Fibroblast of the aortic adventitia (primary cell): ENCODE data around the gene KIAA1958. TPM values are rescaled to one million over a fixed set of nuclear protein-coding genes. Genes with fewer than 3 reads are reported as not detected.
A peak's percentile ranks its signal among the peaks of the same experiment; 100 is the strongest.

ENCODE experiments used
- DNase-seq: peaks from one replicate; pipeline ENCODE4 v3.0.0-alpha.2; 2010; ENCODE audit warnings: low read depth
- H3K4me3 ChIP-seq: 2 replicates; pipeline ENCODE4 v1.5.1; 2011; ENCODE audit warnings: low read depth, mild to moderate bottlenecking, control low read depth, low read length, moderate library complexity
- total RNA-seq: library from RNA; depleted of rRNA; stranded (reverse); fragments of >200 nt; gene quantifications from 2 replicates; pipeline ENCODE4 v1.2.3, GENCODE V29; 2012; ENCODE audit warnings: low replicate concordance
- TF ChIP-seq, protein P1 (sequence below): IDR thresholded peaks from 2 replicates; pipeline ENCODE4 v1.5.1; 2011; ENCODE audit warnings: mild to moderate bottlenecking, low read length, control low read depth, inconsistent platforms; ENCODE audit not compliant: insufficient read depth

KIAA1958 gene, protein sequence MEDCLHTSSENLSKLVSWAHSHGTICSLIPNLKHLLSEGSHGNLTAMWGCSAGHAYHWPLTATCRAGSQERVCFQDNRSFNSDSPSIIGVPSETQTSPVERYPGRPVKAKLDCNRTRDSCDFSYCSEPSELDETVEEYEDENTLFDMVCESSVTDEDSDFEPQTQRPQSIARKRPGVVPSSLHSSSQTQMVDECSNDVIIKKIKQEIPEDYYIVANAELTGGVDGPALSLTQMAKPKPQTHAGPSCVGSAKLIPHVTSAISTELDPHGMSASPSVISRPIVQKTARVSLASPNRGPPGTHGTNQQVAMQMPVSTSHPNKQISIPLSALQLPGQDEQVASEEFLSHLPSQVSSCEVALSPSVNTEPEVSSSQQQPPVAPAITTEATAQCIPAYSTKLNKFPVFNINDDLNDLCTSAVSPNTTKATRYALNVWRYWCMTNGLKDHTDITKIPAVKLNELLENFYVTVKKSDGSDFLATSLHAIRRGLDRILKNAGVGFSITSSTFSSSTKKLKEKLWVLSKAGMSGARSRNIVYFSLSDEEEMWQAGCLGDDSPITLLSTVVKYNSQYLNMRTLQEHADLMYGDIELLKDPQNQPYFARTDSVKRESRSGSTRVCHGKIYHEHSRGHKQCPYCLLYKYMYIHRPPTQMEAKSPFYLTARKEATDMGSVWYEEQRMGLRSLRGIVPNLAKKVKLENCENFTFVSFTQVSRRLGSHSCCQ
- total RNA-seq: 1.4 and 2.9 TPM in 2 replicates

DNA sequence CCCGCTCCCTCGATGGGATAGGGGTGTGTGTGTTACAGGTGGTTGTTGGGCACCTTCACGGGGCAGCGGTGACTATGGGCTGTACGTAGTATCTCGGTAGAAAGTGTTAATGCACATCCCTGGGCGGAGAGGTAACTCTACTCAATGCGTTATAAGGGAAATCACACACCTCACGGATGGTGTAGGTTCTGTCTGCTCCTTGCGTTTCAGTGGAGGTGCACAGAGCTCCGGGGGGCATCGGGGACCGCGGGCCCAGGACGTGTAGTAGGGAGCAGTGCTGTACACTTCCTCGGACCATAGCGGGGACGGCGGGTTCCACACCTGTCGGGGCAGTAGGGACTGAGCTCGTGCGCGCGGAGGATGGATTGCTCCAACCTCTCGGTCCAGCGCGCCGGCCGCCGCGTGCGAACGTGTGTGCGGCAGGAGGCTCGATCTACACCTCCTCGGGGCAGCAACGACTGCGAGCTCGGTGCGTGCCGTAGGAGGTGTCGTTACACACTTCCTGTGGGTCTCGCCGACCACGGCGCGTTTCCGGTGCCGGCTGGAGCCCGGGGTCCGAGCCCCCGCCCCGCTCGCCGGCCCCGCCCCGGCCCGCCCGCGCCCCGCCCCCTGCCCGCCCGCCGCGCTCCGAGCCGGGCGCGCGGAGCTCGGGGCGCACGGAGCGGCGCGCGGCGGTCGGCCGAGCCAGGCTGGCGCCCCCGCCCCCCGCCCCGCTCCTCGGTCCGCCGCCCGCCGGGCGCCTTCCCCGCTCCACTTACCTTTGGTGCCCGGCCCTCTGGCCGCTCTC lies at the start of gene KIAA1958:
Gene KIAA1958 (plus strand): TSS at position 607 of the 787 bp plus-strand sequence. CDS start 87,254 bp downstream, outside the sequence.
- TF ChIP-seq, protein P1, sequence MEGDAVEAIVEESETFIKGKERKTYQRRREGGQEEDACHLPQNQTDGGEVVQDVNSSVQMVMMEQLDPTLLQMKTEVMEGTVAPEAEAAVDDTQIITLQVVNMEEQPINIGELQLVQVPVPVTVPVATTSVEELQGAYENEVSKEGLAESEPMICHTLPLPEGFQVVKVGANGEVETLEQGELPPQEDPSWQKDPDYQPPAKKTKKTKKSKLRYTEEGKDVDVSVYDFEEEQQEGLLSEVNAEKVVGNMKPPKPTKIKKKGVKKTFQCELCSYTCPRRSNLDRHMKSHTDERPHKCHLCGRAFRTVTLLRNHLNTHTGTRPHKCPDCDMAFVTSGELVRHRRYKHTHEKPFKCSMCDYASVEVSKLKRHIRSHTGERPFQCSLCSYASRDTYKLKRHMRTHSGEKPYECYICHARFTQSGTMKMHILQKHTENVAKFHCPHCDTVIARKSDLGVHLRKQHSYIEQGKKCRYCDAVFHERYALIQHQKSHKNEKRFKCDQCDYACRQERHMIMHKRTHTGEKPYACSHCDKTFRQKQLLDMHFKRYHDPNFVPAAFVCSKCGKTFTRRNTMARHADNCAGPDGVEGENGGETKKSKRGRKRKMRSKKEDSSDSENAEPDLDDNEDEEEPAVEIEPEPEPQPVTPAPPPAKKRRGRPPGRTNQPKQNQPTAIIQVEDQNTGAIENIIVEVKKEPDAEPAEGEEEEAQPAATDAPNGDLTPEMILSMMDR: no peak
- DNase-seq: peak; percentile 44
- H3K4me3 ChIP-seq: peak within 1 kb of the TSS; percentile 75

DNA sequence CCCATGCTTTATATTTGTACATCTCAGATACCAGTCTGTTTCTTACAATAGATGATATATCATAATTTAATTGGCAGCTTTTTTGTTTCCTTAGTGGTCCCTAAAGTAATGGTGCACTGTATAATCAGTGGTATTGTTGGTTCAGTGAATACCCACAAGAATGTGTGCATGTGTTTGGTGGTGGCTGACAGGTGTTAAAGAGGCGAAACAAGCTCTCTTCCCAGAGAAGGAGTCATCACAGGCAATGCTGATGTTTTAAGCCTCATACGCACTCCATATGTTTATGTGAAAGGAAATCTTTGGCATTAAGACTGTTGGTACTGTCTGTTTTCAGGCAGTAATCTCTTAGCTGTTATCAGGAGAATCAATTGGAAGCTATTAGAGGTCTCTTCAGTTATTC lies 49.2 kb upstream of the KIAA1958 start:
- DNase-seq: no peak
- TF ChIP-seq, protein P1: no peak
- no peak overlapping the region for H3K4me3 ChIP-seq

DNA sequence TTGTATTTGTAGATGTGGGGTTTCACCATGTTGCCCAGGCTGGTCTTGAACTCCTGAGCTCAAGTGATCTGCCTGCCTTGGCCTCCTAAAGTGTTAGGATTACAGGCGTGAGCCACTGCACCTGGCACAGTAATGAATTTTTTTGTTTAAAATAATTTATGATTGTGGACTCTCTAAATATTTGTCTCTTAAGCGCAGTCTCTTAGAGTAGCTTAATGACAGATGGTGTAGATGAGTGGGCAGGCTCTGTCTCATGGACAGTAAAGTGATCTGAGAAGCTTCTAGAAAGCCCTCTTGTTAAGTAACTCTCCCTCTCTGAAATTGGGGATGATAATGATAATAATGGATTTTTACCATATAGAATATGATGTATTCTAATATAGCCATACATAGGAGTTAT lies 47.5 kb upstream of the KIAA1958 start:
- no peak overlapping the region for H3K4me3 ChIP-seq
- no peak for DNase-seq
- TF ChIP-seq, protein P1: no peak

DNA sequence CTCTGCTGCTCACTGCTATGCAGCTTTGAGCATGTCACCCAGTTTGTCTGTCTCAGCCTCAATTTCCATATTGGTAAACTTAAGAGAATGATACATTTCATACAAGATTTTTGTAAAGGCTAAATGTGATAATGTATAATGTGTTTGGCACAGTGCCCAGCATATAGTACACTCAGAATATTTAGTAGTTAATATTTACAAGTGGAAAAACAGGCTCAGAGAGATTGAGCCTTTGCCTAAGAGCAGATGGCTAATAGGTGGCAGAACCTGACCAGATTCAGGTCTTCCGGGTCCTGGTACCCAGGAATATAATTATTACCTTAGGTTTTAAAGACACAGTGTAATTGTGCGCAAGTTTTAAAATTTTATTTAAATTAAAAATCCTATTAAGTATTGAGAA lies 46.8 kb upstream of the KIAA1958 start:
- DNase-seq: no peak
- TF ChIP-seq, protein P1: no peak
- no peak overlapping the region for H3K4me3 ChIP-seq

DNA sequence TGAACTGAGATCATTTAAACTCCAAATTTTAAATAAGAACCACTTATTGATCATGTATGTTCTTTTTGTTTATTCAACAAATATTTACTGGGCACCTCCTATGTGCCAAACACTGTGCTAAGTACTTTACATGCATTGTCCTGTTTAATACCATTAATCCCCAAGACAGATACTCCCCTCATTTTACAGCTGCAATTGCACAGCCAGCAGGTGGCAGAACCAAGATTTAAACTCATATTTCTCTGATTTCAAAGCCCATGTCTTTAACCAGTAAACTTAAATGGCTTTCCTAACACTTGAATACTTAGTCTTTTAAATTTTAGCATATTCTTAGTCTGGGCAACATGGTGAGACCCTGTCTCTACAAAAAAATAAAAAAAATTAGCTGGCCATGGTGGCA lies 43.4 kb upstream of the KIAA1958 start:
- DNase-seq: peak; percentile 26
- no peak overlapping the region for H3K4me3 ChIP-seq
- TF ChIP-seq, protein P1: peak; percentile 51

DNA sequence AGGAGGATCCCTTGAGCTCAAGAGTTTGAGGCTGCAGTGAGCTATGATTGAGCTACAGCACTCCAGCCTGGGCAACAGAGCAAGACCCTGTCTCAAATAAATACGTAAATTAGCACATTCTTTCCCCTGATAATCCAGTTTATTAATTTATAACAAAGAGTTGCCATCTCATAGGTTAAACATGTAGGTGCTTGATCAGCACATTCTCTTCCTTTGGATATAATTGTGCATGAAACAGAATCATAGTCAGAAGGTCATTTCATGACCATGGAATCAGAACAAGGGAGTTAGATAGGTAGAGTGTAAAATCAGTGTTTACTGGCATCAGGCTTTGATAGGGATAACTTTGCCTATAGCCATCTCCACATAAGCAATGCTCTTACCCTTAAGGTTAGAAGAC lies 43.0 kb upstream of the KIAA1958 start:
- H3K4me3 ChIP-seq: no peak overlapping the region
- TF ChIP-seq, protein P1: no peak
- DNase-seq: no peak
